Tibial nerve (tissue), 4 donors: ENCODE measurements around the gene RASAL2. TPM values are rescaled to one million over a fixed set of nuclear protein-coding genes. Genes with fewer than 3 reads are reported as not detected.
"Not testable (repeated sequence)": the region's sequence is repeated elsewhere in the genome, so short reads cannot be mapped to it uniquely, and the experiment has no call there.

Experiments used
- DNase-seq, 2 donors: peaks; one replicate each; pipeline ENCODE4 v3.0.0-alpha.2; 2019; ENCODE audit warnings: low spot score in 2 of 2
- H3K27ac ChIP-seq, 4 donors: fragments of 200-600 bp; sonication (generic) in 3 of 4; one replicate each; pipeline ENCODE4 v1.5.1; 2017 to 2019; ENCODE audit warnings: mild to moderate bottlenecking in 1 of 4
- H3K27me3 ChIP-seq, 2 donors: fragments of 200-600 bp; sonication (generic) in 1 of 2; one replicate each; pipeline versions ENCODE4 v1.5.1 to v1.6.0; 2017 to 2019
- H3K36me3 ChIP-seq, 3 donors: fragments of 200-600 bp; sonication (generic); one replicate each; pipeline ENCODE4 v1.5.1; 2018 to 2019
- H3K4me1 ChIP-seq, 4 donors: fragments of 200-600 bp; sonication (generic) in 3 of 4; one replicate each; pipeline ENCODE4 v1.5.1; 2017 to 2019
- H3K4me3 ChIP-seq, 4 donors: fragments of 200-600 bp; sonication (generic) in 3 of 4; one replicate each; pipeline ENCODE4 v1.5.1; 2017 to 2019; ENCODE audit warnings: mild to moderate bottlenecking in 1 of 4, moderate library complexity in 1 of 4
- H3K9me3 ChIP-seq, 4 donors: fragments of 200-600 bp; sonication (generic) in 3 of 4; one replicate each; pipeline ENCODE4 v1.5.1; 2017 to 2019
- CTCF ChIP-seq, 5 experiments: fragments of 200-600 bp in 3 of 5; fragments of 450-650 bp in 2 of 5; sonication (generic) in 3 of 5; IDR thresholded peaks; one replicate each; pipeline ENCODE4 v1.5.1; 2016 to 2019; ENCODE audit warnings: antibody characterized with exemption in 5 of 5, mild to moderate bottlenecking in 3 of 5, moderate library complexity in 2 of 5
- EP300 ChIP-seq, 2 donors: sonication (generic); formaldehyde crosslinking; IDR thresholded peaks; one replicate each; pipeline ENCODE4 v1.6.1; 2017; ENCODE audit warnings: antibody characterized with exemption in 2 of 2, mild to moderate bottlenecking in 1 of 2
- POLR2A ChIP-seq, 2 donors: fragments of 450-650 bp; IDR thresholded peaks; one replicate each; pipeline ENCODE4 v1.6.1; 2017; ENCODE audit warnings: antibody characterized with exemption in 2 of 2, mild to moderate bottlenecking in 2 of 2, moderate library complexity in 2 of 2
- WGBS, 2 donors: methylation state at CpG; one replicate each; pipeline ENCODE4 v1.1.5; 2018; 5-methylcytosine and 5-hydroxymethylcytosine counted together
- total RNA-seq, 4 donors: library from RNA; depleted of rRNA; stranded (reverse); fragments of >200 nt; gene quantifications; one replicate each; pipeline ENCODE4 v1.1.0, GENCODE V29; 2016

Gene RASAL2
- total RNA-seq, 4 donors from 2014 or later = 40.5 to 44.8 (median 43.0) TPM

- no peak overlapping the region for H3K4me3 ChIP-seq
- no peaks in the 10 kb centered on the region for H3K36me3 ChIP-seq
- 95 to 97% methylated on average over 4 of the region's 4 CpGs for WGBS, 2 donors
- H3K27ac ChIP-seq = no peak overlapping the region
- no peak for TF ChIP-seq CTCF (IDR thresholded peaks at IDR 0.05)
- TF ChIP-seq EP300 (IDR thresholded peaks at IDR 0.05) = no peak
- TF ChIP-seq POLR2A (IDR thresholded peaks at IDR 0.05) = no peak
- no peaks in the 10 kb centered on the region for H3K27me3 ChIP-seq
- no peaks in the 10 kb centered on the region for H3K9me3 ChIP-seq
- H3K4me1 ChIP-seq = peaks cover 0 to 6% (median 0%) of the 10 kb centered on the region in 4 donors
- DNase-seq = no peak
These were observed 24.6 kb downstream of the RASAL2 start for GRCh38 chr1:178118524-178118923.

GRCh38 chr1:178119628-178120027 lies 25.7 kb downstream of the RASAL2 start:
- Histone ChIP-seq H3K27me3 (no peaks in the 10 kb centered on the region), H3K4me3 (no peak overlapping the region), H3K36me3 (no peaks in the 10 kb centered on the region), H3K9me3 (no peaks in the 10 kb centered on the region), H3K27ac (no peak overlapping the region), H3K4me1 (peaks cover 0 to 6% (median 0%) of the 10 kb centered on the region in 4 donors)
- DNase-seq = no peak
- TF ChIP-seq POLR2A (IDR thresholded peaks at IDR 0.05) (no peak), CTCF (IDR thresholded peaks at IDR 0.05) (no peak), EP300 (IDR thresholded peaks at IDR 0.05) (no peak)
- WGBS, 2 donors = 83 to 85% methylated on average over 5 of the region's 5 CpGs

GRCh38 chr1:178120088-178120487 lies 26.2 kb downstream of the RASAL2 start:
- H3K27me3 ChIP-seq = no peaks in the 10 kb centered on the region
- WGBS, 2 donors = 94 to 97% methylated on average over 4 of the region's 4 CpGs
- no peak overlapping the region for H3K27ac ChIP-seq
- no peak for DNase-seq
- H3K9me3 ChIP-seq = no peaks in the 10 kb centered on the region
- H3K4me3 ChIP-seq = no peak overlapping the region
- TF ChIP-seq POLR2A (IDR thresholded peaks at IDR 0.05) (no peak), EP300 (IDR thresholded peaks at IDR 0.05) (no peak), CTCF (IDR thresholded peaks at IDR 0.05) (no peak)
- no peaks in the 10 kb centered on the region for H3K36me3 ChIP-seq
- peaks cover 0 to 6% (median 0%) of the 10 kb centered on the region in 4 donors for H3K4me1 ChIP-seq

GRCh38 chr1:178120520-178121052 lies 26.7 kb downstream of the RASAL2 start:
- not testable (repeated sequence) for H3K4me3 ChIP-seq, DNase-seq, H3K4me1 ChIP-seq, H3K36me3 ChIP-seq, H3K27me3 ChIP-seq, H3K27ac ChIP-seq, H3K9me3 ChIP-seq
- WGBS, 2 donors = 90 to 94% methylated on average over 7 of the region's 7 CpGs

GRCh38 chr1:178121883-178122282 lies 28.0 kb downstream of the RASAL2 start:
- TF ChIP-seq EP300 (IDR thresholded peaks at IDR 0.05) = no peak
- H3K4me1 ChIP-seq = peaks cover 0 to 11% (median under 1%) of the 10 kb centered on the region in 4 donors
- DNase-seq = no peak
- H3K27ac ChIP-seq = peak overlapping the region in 1 of 4 donors; percentile 20
- no peaks in the 10 kb centered on the region for H3K36me3 ChIP-seq
- no peak overlapping the region for H3K4me3 ChIP-seq
- no peaks in the 10 kb centered on the region for H3K27me3 ChIP-seq
- H3K9me3 ChIP-seq = no peaks in the 10 kb centered on the region
- 37 to 51% methylated on average over 4 of the region's 4 CpGs for WGBS, 2 donors

- DNase-seq = no peak
- no peaks in the 10 kb centered on the region for H3K9me3 ChIP-seq
- no peak overlapping the region for H3K27ac ChIP-seq
- 68 to 74% methylated on average over 1 of the region's 1 CpG for WGBS, 2 donors
- H3K36me3 ChIP-seq = no peaks in the 10 kb centered on the region
- TF ChIP-seq EP300 (IDR thresholded peaks at IDR 0.05) (no peak), CTCF (IDR thresholded peaks at IDR 0.05) (no peak), POLR2A (IDR thresholded peaks at IDR 0.05) (no peak)
- H3K27me3 ChIP-seq = no peaks in the 10 kb centered on the region
- H3K4me3 ChIP-seq = no peak overlapping the region
- H3K4me1 ChIP-seq = peaks cover 0 to 15% (median 2%) of the 10 kb centered on the region in 4 donors
These were observed 28.4 kb downstream of the RASAL2 start for GRCh38 chr1:178122283-178122682.
